ENCODE measurements around the gene WNT3A. TPM values are rescaled to one million over a fixed set of nuclear protein-coding genes. Genes with fewer than 3 reads are reported as not detected.

Gene WNT3A
- total and polyA plus RNA-seq, 9 donors = not detected

DNA sequence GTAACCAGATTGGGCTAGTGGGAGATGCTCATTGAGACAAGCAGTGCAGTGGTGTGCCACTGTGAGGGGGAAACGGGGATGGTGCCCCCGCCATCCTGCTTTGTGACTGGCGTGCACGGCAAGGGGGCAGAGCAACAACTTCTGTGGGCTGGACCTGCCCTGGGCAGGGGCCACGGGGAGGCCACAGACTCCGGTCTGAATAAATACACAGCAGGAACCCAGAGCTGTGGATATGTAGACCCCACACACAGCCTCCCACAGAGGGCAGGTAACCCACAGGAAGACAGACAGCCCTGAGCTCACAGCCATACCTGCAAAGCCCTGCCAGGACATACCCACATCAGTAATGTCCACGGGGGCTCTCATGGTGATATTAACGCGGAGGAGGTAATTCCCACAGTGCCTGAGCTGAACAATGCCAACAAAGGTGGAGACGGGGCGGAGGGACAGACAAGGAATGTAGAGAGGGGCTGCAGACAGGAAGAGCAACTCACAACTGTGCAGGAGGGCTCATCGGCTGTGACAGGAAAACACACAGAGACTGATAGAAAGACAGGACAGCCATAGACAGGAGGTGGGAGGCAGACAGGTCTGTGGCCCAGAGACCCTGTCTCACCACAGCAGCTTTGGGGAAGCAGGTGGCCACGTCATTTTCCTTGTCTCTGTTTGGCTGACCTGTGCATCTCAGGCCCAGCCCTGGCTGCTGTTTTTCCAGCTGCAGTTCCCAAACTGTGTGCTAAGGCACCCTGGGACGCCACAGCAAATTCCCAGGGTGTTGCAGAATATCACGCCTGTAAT lies 4.9 kb upstream of the WNT3A start:
- TF ChIP-seq, protein P1, sequence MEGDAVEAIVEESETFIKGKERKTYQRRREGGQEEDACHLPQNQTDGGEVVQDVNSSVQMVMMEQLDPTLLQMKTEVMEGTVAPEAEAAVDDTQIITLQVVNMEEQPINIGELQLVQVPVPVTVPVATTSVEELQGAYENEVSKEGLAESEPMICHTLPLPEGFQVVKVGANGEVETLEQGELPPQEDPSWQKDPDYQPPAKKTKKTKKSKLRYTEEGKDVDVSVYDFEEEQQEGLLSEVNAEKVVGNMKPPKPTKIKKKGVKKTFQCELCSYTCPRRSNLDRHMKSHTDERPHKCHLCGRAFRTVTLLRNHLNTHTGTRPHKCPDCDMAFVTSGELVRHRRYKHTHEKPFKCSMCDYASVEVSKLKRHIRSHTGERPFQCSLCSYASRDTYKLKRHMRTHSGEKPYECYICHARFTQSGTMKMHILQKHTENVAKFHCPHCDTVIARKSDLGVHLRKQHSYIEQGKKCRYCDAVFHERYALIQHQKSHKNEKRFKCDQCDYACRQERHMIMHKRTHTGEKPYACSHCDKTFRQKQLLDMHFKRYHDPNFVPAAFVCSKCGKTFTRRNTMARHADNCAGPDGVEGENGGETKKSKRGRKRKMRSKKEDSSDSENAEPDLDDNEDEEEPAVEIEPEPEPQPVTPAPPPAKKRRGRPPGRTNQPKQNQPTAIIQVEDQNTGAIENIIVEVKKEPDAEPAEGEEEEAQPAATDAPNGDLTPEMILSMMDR (IDR thresholded peaks at IDR 0.05) = no peak
- TF ChIP-seq EP300 (IDR thresholded peaks at IDR 0.05) (no peak), POLR2A (IDR thresholded peaks at IDR 0.05) (no peak)
- DNase-seq = no peak
- 65 to 71% (median 69%) methylated on average over 15 of the region's 15 CpGs for WGBS, 3 donors
- Histone ChIP-seq H3K4me3 (no peak overlapping the region), H3K36me3 (no peaks in the 10 kb centered on the region), H3K27ac (no peak overlapping the region), H3K9me3 (no peaks in the 10 kb centered on the region), H3K4me1 (ENCODE audit: insufficient read depth) (no peaks in the 10 kb centered on the region), H3K27me3 (no peaks in the 10 kb centered on the region)
- intact Hi-C loops (cut with DNase I) = no loop called here

DNA sequence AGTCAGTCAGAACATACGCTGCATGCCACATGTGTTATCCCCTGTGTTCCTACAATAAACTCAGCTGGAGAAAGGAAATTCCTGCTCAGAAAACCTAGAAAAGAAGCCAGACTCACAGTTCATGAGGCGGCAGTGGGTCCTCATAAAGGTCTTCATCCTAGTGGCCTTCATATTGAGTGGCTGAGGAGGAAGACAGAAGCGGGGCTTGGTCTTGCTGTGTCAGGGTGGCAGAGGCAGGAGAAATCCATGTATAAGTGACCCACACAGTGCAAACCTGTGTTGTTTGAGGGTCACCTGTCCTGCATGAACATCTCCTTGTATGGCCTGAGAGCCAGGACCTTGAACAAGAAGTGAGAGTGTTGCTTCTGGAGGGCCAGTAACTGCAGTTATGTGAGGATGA lies 4.0 kb upstream of the WNT3A start:
- Histone ChIP-seq H3K27me3 (no peaks in the 10 kb centered on the region), H3K9me3 (no peaks in the 10 kb centered on the region), H3K27ac (no peak overlapping the region), H3K4me1 (ENCODE audit: insufficient read depth) (no peaks in the 10 kb centered on the region), H3K4me3 (no peak overlapping the region), H3K36me3 (no peaks in the 10 kb centered on the region)
- WGBS, 3 donors = 78 to 93% (median 82%) methylated on average over 3 of the region's 3 CpGs
- DNase-seq = no peak
- intact Hi-C loops (cut with DNase I) = no loop called here
- TF ChIP-seq EP300 (IDR thresholded peaks at IDR 0.05) (no peak), POLR2A (IDR thresholded peaks at IDR 0.05) (no peak)
- TF ChIP-seq, protein P1 (IDR thresholded peaks at IDR 0.05) = no peak

DNA sequence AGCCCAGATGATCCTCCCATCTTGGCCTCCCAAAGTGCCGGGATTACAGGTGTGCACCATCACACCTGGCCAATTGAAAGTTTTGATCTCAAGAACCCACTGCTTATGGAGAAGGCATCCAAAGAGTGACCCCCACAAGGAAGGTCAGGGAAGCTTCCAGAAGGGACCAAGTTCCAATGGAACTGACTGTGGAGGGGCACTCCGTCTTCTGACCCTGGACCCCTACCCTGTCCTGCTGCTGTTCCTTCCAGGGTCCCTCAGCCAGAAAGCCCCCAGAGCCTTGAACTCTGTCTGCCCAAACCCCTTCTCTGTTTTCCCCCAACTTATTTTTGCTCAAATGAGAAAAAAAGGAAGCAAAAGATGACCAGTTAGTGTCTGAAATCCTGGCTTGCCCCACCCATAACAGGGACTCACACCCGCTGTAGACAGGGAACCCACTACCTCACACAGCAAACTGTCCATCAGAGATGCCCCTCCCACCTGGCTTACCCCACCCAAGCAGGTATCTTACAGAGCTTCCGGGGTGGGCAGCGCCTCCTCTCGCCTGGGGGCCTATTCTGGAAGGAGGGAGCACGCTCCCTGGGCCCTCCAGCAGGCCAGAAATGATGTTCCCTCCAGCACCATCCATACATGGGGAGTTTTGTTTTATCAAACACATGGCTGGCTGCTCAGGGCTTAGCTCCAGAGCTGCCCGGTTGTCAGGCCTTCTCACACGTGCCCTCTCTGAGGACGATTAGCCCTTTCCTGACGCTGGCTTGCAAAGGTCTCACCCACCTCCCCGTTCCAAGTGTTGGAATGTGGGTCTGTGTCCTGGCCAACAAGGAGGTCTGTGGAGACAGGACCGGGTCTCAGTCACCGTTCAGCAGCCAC lies 3.1 kb upstream of the WNT3A start:
- Histone ChIP-seq H3K9me3 (no peaks in the 10 kb centered on the region), H3K4me3 (no peak overlapping the region), H3K36me3 (no peaks in the 10 kb centered on the region), H3K4me1 (ENCODE audit: insufficient read depth) (no peaks in the 10 kb centered on the region), H3K27me3 (no peaks in the 10 kb centered on the region), H3K27ac (no peak overlapping the region)
- intact Hi-C loops (cut with DNase I) = no loop called here
- no peak for TF ChIP-seq POLR2A (IDR thresholded peaks at IDR 0.05)
- no peak for TF ChIP-seq EP300 (IDR thresholded peaks at IDR 0.05)
- DNase-seq = no peak
- WGBS, 3 donors = 46 to 48% (median 47%) methylated on average over 14 of the region's 14 CpGs

DNA sequence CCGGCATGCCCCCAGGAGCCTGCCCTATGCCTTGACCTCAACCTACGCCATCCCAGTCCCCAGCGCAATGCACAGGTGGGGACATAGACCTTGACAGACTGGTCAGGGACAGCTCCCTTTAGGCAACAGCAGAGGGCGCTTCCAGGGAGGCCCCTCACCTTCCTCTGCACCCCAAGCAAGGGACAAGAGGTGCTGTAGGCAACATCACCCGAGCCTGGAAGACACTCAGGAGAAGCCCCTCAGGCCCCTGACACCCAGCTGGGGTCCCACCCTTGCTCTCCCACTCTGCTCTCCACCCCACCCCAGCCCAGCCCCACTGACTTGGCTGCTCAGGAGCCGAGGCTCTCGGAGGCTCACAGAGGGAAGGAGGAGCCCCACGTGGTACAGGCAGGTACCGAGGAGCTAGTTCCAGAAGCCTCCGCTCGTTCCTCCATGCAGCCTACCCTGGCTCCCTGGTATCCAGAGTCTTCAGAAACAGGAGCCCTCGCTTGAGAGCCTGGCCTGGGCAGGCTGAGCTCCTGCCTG lies 2.4 kb upstream of the WNT3A start:
- H3K27me3 ChIP-seq = no peaks in the 10 kb centered on the region
- peak in 1 of 5 donors; percentile 3 for DNase-seq
- no peaks in the 10 kb centered on the region for H3K36me3 ChIP-seq
- H3K27ac ChIP-seq = no peak overlapping the region
- no peaks in the 10 kb centered on the region for H3K9me3 ChIP-seq
- no peak overlapping the region for H3K4me3 ChIP-seq
- H3K4me1 ChIP-seq (ENCODE audit: insufficient read depth) = no peaks in the 10 kb centered on the region
- WGBS, 3 donors = 11 to 14% (median 13%) methylated on average over 12 of the region's 12 CpGs
- TF ChIP-seq, protein P1 (IDR thresholded peaks at IDR 0.05) = no peak
- intact Hi-C loops (cut with DNase I) = no loop called here
